ENCODE data around the gene ST3GAL4. TPM values are rescaled to one million over a fixed set of nuclear protein-coding genes. Genes with fewer than 3 reads are reported as not detected.

ST3GAL4 gene
- total RNA-seq, 1 donor from 2014 or later = 26.2 TPM

- Histone ChIP-seq H3K36me3 (peaks cover 25% of the 10 kb centered on the region), H3K9me3 (no peaks in the 10 kb centered on the region), H3K27me3 (ENCODE audit: low read depth) (no peaks in the 10 kb centered on the region), H3K4me1 (peaks cover 47% of the 10 kb centered on the region), H3K27ac (no peak overlapping the region), H3K4me3 (no peak overlapping the region)
- DNase-seq (no peak), ATAC-seq (no peak)
- TF ChIP-seq, protein P1, sequence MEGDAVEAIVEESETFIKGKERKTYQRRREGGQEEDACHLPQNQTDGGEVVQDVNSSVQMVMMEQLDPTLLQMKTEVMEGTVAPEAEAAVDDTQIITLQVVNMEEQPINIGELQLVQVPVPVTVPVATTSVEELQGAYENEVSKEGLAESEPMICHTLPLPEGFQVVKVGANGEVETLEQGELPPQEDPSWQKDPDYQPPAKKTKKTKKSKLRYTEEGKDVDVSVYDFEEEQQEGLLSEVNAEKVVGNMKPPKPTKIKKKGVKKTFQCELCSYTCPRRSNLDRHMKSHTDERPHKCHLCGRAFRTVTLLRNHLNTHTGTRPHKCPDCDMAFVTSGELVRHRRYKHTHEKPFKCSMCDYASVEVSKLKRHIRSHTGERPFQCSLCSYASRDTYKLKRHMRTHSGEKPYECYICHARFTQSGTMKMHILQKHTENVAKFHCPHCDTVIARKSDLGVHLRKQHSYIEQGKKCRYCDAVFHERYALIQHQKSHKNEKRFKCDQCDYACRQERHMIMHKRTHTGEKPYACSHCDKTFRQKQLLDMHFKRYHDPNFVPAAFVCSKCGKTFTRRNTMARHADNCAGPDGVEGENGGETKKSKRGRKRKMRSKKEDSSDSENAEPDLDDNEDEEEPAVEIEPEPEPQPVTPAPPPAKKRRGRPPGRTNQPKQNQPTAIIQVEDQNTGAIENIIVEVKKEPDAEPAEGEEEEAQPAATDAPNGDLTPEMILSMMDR (IDR thresholded peaks at IDR 0.05) = no peak
- intact Hi-C loops (cut with DNase I) = no loop called here
Observed at GRCh38 chr11:126413426-126413825, 57.9 kb downstream of the ST3GAL4 start.

DNA sequence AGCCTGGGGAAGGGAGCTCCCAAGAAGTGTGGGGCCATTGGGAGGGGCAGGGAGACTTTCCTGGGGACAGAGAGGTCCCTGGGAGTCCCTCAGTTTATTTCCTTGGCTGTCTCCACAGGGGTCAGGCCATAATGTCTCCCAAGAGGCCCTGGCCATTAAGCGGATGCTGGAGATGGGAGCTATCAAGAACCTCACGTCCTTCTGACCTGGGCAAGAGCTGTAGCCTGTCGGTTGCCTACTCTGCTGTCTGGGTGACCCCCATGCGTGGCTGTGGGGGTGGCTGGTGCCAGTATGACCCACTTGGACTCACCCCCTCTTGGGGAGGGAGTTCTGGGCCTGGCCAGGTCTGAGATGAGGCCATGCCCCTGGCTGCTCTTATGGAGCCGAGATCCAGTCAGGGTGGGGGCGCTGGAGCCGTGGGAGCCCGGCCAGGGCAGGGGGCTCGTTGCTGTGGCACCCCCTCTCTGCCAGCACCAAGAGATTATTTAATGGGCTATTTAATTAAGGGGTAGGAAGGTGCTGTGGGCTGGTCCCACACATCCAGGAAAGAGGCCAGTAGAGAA, 58.4 kb downstream of the ST3GAL4 start:
- DNase-seq (no peak), ATAC-seq (no peak)
- Histone ChIP-seq H3K27me3 (ENCODE audit: low read depth) (no peaks in the 10 kb centered on the region), H3K36me3 (peaks cover 20% of the 10 kb centered on the region), H3K9me3 (no peaks in the 10 kb centered on the region), H3K4me3 (no peak overlapping the region), H3K27ac (peak overlapping the region; percentile 85), H3K4me1 (peaks cover 47% of the 10 kb centered on the region)
- intact Hi-C loops (cut with DNase I) = no loop called here
- TF ChIP-seq, protein P1 (IDR thresholded peaks at IDR 0.05) = no peak

- TF ChIP-seq, protein P1 (IDR thresholded peaks at IDR 0.05) = no peak
- peaks cover 47% of the 10 kb centered on the region for H3K4me1 ChIP-seq
- H3K9me3 ChIP-seq = no peaks in the 10 kb centered on the region
- H3K36me3 ChIP-seq = peaks cover 14% of the 10 kb centered on the region
- peak; percentile 39 for DNase-seq
- intact Hi-C loops (cut with DNase I) = no loop called here
- ATAC-seq = no peak
- no peaks in the 10 kb centered on the region for H3K27me3 ChIP-seq (ENCODE audit: low read depth)
- H3K27ac ChIP-seq = peak overlapping the region; percentile 85
- H3K4me3 ChIP-seq = no peak overlapping the region
Observed at GRCh38 chr11:126414615-126415014, 59.1 kb downstream of the ST3GAL4 start.

DNA sequence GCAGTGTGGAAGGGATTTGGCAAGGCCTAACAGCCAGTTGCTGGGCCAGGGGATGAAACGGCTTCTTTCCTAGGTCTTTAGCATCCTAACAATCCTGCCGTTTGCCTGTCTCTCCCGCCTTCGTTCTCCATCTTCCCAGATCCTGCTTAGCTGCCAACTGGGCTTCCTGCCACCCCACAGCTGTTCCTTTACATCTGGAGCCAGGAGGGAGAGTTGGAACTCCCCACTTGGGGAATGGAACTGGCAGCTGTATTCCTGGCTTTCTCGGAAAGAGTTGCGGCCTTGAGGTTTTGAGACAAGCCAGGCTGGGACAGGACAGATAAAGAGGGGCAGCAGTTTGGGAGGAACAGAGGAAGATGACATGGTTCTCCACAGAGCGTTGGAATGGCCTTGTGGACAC, 59.6 kb downstream of the ST3GAL4 start:
- intact Hi-C loops (cut with DNase I) = no loop called here
- no peak overlapping the region for H3K4me3 ChIP-seq
- DNase-seq (peak; percentile 62), ATAC-seq (peak; percentile 16 to 27)
- TF ChIP-seq, protein P1 (IDR thresholded peaks at IDR 0.05) = no peak
- peaks cover 49% of the 10 kb centered on the region for H3K4me1 ChIP-seq
- peaks cover 9% of the 10 kb centered on the region for H3K36me3 ChIP-seq
- peak overlapping the region; percentile 85 for H3K27ac ChIP-seq
- no peaks in the 10 kb centered on the region for H3K27me3 ChIP-seq (ENCODE audit: low read depth)
- no peaks in the 10 kb centered on the region for H3K9me3 ChIP-seq

DNA sequence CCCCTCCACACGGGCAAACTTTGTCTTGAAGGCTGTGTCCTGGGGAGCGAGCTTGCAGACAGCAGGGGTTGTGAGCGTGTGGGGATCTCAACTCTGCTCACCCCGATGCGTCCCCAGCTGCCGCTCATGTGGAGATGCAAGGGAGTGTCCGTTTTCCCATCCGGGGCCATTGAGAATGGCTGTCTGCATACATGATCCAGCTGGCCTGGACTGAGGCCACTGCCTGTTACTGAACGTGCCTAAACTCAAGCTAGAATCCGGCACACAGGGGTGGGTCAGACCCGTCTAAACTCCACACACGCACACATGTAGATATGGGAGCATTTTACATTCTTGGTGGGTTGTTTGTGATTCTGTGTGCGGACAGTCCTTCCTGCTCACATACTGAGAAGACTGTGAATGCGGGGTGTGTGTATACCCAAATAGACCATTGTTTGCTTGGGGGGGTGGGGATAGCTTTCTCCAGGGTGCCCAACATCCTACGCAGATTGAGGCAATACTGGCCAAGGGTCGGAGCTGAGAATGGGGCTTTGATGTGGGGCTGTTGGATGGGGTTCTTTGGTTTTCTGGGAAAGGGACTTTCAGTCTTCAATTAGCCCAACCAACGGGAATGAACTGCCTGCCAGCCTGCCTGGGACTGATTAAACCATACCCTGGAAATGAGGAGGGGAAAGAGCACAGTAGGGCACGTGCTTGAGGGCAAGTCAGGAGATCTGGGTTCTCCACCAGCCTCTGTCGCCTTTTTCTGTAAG, 60.4 kb downstream of the ST3GAL4 start:
- intact Hi-C loops (cut with DNase I) = no loop called here
- peak overlapping the region; percentile 58 for H3K4me3 ChIP-seq
- ATAC-seq = peak; percentile 27 to 55
- H3K27me3 ChIP-seq (ENCODE audit: low read depth) = no peaks in the 10 kb centered on the region
- TF ChIP-seq, protein P1 (IDR thresholded peaks at IDR 0.05) = no peak
- peak overlapping the region; percentile 85 for H3K27ac ChIP-seq
- H3K36me3 ChIP-seq = peaks cover 9% of the 10 kb centered on the region
- peak; percentile 61 for DNase-seq
- no peaks in the 10 kb centered on the region for H3K9me3 ChIP-seq
- H3K4me1 ChIP-seq = peaks cover 47% of the 10 kb centered on the region
